NOMO-1 treated with dmso at 0.1 percent for 144 hours (cell line): ENCODE data around the gene PIGQ.
"Not testable (repeated sequence)": the region's sequence is repeated elsewhere in the genome, so short reads cannot be mapped to it uniquely, and the experiment has no call there.

Experiments used
- DNase-seq: peaks from one replicate; lab custom pipeline; 2025; ENCODE audit not compliant: unreplicated experiment; lab: John Stamatoyannopoulos, UW

Gene PIGQ

GRCh38 chr16:583815-584591 is 14.2 kb downstream of the PIGQ start:
- DNase-seq: no peak

GRCh38 chr16:585351-585750 is 15.6 kb downstream of the PIGQ start:
- DNase-seq: no peak

GRCh38 chr16:586047-586644 is 16.4 kb downstream of the PIGQ start:
- DNase-seq: no peak

- no peak for DNase-seq
Observed at GRCh38 chr16:586645-587590, 17.1 kb downstream of the PIGQ start.

- DNase-seq: no peak
Observed at GRCh38 chr16:588639-588888, 18.8 kb downstream of the PIGQ start.

GRCh38 chr16:588889-589657 is 19.3 kb downstream of the PIGQ start:
- DNase-seq: peak; percentile 93

- peak; percentile 97 for DNase-seq
Observed at GRCh38 chr16:589658-590187, 20.0 kb downstream of the PIGQ start, which contains the start of gene RAB40C. Gene RAB40C (plus strand): TSS chr16:590066. CDS start chr16:590292, 226 bp downstream.

GRCh38 chr16:590188-590814 is 20.5 kb downstream of the PIGQ start:
- no peak for DNase-seq

- no peak for DNase-seq
Observed at GRCh38 chr16:590815-591200, 21.0 kb downstream of the PIGQ start.

- no peak for DNase-seq
Observed at GRCh38 chr16:591231-591630, 21.5 kb downstream of the PIGQ start.

- DNase-seq: no peak
Observed at GRCh38 chr16:591892-592517, 22.2 kb downstream of the PIGQ start.

- peak; percentile 94 for DNase-seq
Observed at GRCh38 chr16:592518-593306, 22.9 kb downstream of the PIGQ start.

GRCh38 chr16:593406-593805 is 23.6 kb downstream of the PIGQ start:
- no peak for DNase-seq

GRCh38 chr16:593807-594206 is 24.0 kb downstream of the PIGQ start:
- DNase-seq: no peak

GRCh38 chr16:595094-595528 is 25.3 kb downstream of the PIGQ start:
- no peak for DNase-seq

GRCh38 chr16:595942-596735 is 26.4 kb downstream of the PIGQ start:
- DNase-seq: no peak

GRCh38 chr16:596736-597060 is 26.9 kb downstream of the PIGQ start:
- DNase-seq: no peak

- DNase-seq: not testable (repeated sequence)
Observed at GRCh38 chr16:597655-598054, 27.9 kb downstream of the PIGQ start.
